IPS DF 6.9 (cell line): ENCODE measurements around the gene USP32.

ENCODE experiments used
- DNase-seq: peaks from one replicate; pipeline ENCODE4 v3.0.0-alpha.2; 2013; ENCODE audit warnings: low read depth, low spot score
- H3K27ac ChIP-seq: one replicate; pipeline ENCODE4 v1.5.1; 2013; ENCODE audit warnings: low read length, control low read depth
- H3K27me3 ChIP-seq: 2 replicates; pipeline ENCODE4 v1.6.1; 2013; ENCODE audit warnings: mild to moderate bottlenecking, low read length; ENCODE audit not compliant: control insufficient read depth, insufficient read depth
- H3K36me3 ChIP-seq: 2 replicates; pipeline ENCODE4 v1.6.1; 2013; ENCODE audit warnings: low read length; ENCODE audit not compliant: control insufficient read depth, insufficient read depth
- H3K4me1 ChIP-seq: 2 replicates; pipeline ENCODE4 v1.6.1; 2013; ENCODE audit warnings: low read length; ENCODE audit not compliant: control insufficient read depth, insufficient read depth
- H3K4me3 ChIP-seq: 2 replicates; pipeline ENCODE4 v1.5.1; 2013; ENCODE audit warnings: mild to moderate bottlenecking, low read length
- H3K9me3 ChIP-seq: 2 replicates; pipeline ENCODE4 v1.6.1; 2013; ENCODE audit warnings: low read length, inconsistent platforms; ENCODE audit not compliant: control insufficient read depth, insufficient read depth
- WGBS: extraction: QIAGEN DNeasy Blood & Tissue Kit; methylation state at CpG from one replicate; pipeline ENCODE4 v1.1.7; 2013; ENCODE audit warnings: mixed read lengths, missing lambda C conversion rate; ENCODE audit not compliant: insufficient read length, insufficient coverage; 5-methylcytosine and 5-hydroxymethylcytosine counted together

The USP32 gene

DNA sequence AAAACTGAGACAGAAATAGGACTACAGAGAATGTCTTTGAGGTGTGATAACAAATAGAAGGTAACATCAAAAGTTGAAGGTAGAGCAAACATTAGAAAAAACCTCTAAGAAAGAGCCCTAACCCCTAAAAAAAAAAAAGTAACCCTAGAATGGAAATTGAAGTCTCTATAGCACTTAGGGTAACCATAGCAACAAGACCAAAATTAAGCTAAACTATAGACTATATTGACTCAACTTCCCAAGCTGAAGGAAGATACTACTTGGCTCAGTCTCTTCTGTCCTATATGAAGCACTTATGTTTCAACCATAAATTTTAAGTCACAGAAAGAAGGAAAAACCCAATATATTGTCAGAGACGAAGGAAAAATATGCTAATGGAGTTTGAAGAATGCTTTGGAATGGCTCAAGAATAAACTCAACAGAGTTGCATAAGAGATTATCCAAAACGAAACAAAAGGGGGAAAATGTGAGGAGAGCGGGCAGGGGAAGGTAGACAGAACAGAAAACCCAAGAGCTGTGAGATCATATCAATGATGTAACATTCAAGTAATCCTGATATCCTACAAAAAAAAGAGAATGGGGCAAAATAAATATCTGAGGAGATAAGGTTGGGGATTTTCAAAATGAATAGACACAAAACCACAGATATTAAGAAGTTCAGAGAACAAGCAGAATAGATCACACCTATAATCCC lies 88.4 kb downstream of the USP32 start:
- H3K4me3 ChIP-seq: no peak overlapping the region
- H3K27ac ChIP-seq: no peak overlapping the region
- no peaks in the 10 kb centered on the region for H3K36me3 ChIP-seq
- no peaks in the 10 kb centered on the region for H3K9me3 ChIP-seq
- DNase-seq: no peak
- no peaks in the 10 kb centered on the region for H3K27me3 ChIP-seq
- no peaks in the 10 kb centered on the region for H3K4me1 ChIP-seq
- no CpG with 5 or more reads among the region's 3 CpGs for WGBS

DNA sequence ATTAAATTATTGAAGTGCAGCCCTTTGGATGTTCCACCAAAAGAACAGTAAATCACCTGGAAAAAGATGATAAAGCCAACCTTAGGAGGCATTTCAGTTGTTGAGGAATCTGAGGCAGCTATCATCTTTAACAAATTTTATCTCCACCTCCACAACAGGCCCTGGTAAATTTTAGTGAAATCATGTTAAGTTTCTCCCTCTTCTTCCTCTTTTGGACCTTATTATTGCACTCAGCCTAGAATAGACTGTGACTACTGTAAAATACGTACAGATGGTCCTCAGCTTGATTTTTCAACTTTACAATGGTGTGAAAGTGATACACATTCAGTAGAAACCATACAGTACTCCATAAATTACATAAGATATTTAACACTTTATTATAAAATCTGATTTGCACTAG lies 90.3 kb downstream of the USP32 start:
- H3K36me3 ChIP-seq: no peaks in the 10 kb centered on the region
- no peak for DNase-seq
- H3K27me3 ChIP-seq: no peaks in the 10 kb centered on the region
- no peaks in the 10 kb centered on the region for H3K4me1 ChIP-seq
- H3K9me3 ChIP-seq: no peaks in the 10 kb centered on the region
- no peak overlapping the region for H3K4me3 ChIP-seq
- no peak overlapping the region for H3K27ac ChIP-seq
- WGBS: no CpG with 5 or more reads among the region's 1 CpG

DNA sequence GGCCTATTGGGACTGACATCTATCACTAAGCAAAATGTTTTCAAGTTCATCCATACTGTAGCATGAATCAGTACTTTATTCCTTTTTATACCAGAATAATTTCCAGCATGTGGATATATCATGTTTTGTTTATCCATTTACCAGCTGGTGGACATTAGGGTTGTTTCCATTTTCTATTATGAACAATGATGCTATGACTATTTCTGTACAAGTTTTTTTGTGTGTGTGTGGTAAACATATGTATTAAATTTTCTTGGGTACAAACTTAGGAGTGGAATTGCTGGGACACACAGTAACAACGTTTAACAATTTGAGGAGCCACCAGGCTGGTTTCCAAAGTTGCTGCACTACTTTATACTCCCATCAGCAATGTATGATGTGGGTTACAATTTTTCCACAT lies 91.0 kb downstream of the USP32 start:
- no peak overlapping the region for H3K4me3 ChIP-seq
- no peak for DNase-seq
- H3K9me3 ChIP-seq: no peaks in the 10 kb centered on the region
- H3K27me3 ChIP-seq: no peaks in the 10 kb centered on the region
- H3K27ac ChIP-seq: no peak overlapping the region
- H3K36me3 ChIP-seq: no peaks in the 10 kb centered on the region
- WGBS: no CpG with 5 or more reads among the region's 1 CpG
- H3K4me1 ChIP-seq: no peaks in the 10 kb centered on the region

DNA sequence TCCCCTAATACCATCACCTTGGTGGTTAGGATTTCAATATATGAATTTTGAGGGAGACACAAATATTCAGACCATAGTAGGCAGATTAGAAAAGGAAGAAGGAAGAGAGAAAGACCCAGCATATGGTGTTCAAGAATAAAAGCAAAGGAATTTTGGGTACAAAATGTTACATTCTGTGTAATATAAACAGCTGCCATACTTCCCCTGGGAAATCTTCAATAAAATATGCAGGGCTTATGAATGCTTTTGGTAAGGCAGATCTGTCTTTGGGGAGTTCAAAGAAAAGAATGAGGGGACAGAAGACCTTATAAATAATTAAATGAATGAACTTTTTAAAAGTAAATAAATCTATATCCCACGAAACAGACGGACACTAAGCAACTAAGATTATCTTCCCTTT lies 91.9 kb downstream of the USP32 start:
- Histone ChIP-seq H3K36me3 (no peaks in the 10 kb centered on the region), H3K27ac (no peak overlapping the region), H3K4me3 (no peak overlapping the region), H3K9me3 (no peaks in the 10 kb centered on the region), H3K27me3 (no peaks in the 10 kb centered on the region), H3K4me1 (no peaks in the 10 kb centered on the region)
- WGBS: no CpG with 5 or more reads among the region's 2 CpGs
- no peak for DNase-seq

DNA sequence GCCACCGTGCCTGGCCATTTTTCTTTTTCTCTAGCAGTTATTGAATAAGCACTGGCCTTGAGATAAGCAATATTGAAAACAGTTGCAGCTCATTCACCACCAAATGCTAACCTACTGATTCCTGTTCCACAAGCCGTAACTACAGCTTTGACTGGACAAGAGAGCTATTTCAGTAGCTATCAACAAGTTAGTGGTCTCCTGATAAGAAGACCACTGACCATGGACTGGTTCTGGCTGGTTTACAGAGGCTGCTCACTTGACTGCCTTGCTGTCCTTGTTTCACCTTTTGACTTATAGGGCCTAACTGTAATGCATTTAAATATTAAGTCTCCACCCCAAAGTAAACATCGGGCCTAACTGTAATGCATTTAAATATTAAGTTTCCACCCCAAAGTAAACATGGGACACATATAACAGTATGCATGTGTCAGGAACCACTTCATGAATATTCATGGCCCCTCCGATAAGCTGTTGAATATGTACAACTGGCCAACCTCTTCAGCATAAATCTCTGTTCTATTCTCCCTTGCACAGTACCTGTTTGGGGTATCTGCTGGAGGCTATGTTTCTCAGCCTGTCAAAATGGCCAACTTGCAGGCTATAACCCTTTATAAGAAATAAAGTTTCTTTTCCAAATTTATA lies 94.1 kb downstream of the USP32 start:
- no peaks in the 10 kb centered on the region for H3K27me3 ChIP-seq
- H3K4me1 ChIP-seq: no peaks in the 10 kb centered on the region
- no peaks in the 10 kb centered on the region for H3K9me3 ChIP-seq
- DNase-seq: no peak
- no peak overlapping the region for H3K27ac ChIP-seq
- no peak overlapping the region for H3K4me3 ChIP-seq
- no CpG with 5 or more reads among the region's 4 CpGs for WGBS
- no peaks in the 10 kb centered on the region for H3K36me3 ChIP-seq

DNA sequence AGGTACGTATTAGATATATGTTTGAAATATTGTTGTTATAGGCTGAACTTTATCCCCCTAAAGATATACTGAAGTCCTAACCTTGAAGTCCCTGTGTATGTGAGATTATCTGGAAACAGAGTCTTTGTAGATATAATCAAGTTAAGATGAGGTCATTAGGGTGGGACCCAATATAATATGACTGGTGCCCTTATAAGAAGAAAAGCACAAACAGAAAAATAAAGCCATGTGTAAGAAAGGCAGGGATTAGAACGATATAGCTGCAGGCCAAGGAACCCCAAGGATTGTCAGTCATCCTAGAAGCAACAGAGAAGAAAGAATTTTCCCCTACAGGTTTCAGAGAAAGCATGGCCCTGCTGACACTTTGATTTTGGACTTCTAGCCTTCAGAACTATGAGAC lies 95.8 kb downstream of the USP32 start:
- WGBS: 100% methylated on average over 1 of the region's 2 CpGs
- Histone ChIP-seq H3K4me1 (no peaks in the 10 kb centered on the region), H3K27me3 (no peaks in the 10 kb centered on the region), H3K9me3 (no peaks in the 10 kb centered on the region), H3K27ac (no peak overlapping the region), H3K36me3 (no peaks in the 10 kb centered on the region), H3K4me3 (no peak overlapping the region)
- no peak for DNase-seq

DNA sequence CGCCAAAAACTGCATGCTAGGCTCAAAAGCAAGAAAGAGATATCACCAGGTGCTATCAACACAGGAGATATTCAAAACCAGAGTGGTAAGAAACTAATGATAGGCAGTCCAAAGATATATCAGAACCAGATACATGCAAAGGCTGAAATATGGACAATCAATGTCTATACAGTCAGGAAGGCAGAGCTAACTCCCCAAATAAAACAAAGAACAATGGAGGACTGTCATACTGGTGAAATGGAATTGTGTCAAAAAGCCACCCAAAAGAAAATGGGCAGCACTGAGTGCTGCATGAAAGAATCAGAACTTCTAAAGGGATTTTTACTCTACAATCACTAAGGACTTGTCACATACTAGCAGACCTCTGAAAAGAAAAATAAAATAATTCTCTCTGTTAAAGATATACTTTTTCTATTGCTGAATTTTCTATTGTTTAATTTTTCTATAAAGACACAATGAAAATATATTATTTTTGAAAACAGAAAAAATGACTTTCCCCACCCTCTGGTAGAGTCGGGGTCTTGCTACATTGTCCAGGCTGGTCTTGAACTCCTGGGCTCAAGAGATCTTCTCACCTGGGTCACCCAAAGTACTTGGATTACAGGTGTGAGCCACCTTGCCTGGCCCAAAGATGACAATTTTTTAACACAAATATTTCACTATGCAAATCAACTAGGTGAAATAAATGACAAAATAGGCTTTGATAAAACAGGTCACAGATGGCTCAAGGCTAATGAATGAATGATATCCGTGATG lies 98.2 kb downstream of the USP32 start:
- Histone ChIP-seq H3K4me1 (no peaks in the 10 kb centered on the region), H3K27ac (no peak overlapping the region), H3K36me3 (no peaks in the 10 kb centered on the region), H3K4me3 (no peak overlapping the region), H3K9me3 (no peaks in the 10 kb centered on the region), H3K27me3 (no peaks in the 10 kb centered on the region)
- no peak for DNase-seq
- no CpG with 5 or more reads among the region's 3 CpGs for WGBS

DNA sequence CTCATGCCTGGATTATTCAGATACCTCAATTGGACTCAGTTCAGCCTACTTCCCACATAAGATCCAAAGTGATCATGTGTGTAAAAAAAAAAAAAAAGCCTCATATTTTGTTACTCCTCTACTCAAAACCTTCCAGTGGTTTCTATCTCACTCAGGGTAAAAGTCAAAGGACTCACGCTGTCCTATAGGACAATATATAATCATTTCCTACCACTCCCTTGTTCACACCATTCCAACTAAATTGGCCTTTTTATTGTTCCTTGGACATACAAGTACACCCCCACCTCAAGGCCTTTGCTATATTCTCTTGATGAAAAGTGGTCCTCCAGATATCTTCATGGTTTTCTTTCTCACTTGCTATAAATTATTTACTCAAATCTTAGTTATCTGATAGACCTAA lies 99.2 kb downstream of the USP32 start:
- H3K27ac ChIP-seq: no peak overlapping the region
- H3K27me3 ChIP-seq: no peaks in the 10 kb centered on the region
- no peaks in the 10 kb centered on the region for H3K36me3 ChIP-seq
- WGBS: no CpG with 5 or more reads among the region's 1 CpG
- H3K4me3 ChIP-seq: no peak overlapping the region
- no peak for DNase-seq
- no peaks in the 10 kb centered on the region for H3K4me1 ChIP-seq
- H3K9me3 ChIP-seq: no peaks in the 10 kb centered on the region

DNA sequence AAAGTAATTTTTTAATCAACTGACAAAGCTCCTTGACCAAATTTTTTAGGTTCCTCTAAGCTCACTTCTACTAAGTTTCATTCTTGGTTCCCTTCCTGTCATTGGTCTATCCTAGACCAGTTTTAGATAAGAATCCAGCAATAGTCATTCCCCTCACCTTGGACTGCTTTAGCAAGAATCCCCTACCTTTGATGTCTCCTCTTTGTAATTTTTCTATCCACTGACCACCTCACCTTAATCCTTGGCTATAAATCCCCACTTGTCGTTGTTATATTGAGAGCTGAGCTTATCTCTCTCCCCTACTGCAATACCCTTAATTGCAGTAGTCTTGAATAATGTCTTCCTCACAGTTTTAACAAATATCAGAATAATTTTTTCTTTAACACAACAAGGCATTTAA lies 107.2 kb downstream of the USP32 start:
- H3K27ac ChIP-seq: no peak overlapping the region
- no peaks in the 10 kb centered on the region for H3K4me1 ChIP-seq
- no peak for DNase-seq
- no peak overlapping the region for H3K4me3 ChIP-seq
- no peaks in the 10 kb centered on the region for H3K9me3 ChIP-seq
- peaks cover 2% of the 10 kb centered on the region; the same call in 1 of the 2 replicates for H3K36me3 ChIP-seq
- H3K27me3 ChIP-seq: no peaks in the 10 kb centered on the region
- no CpG with 5 or more reads among the region's 1 CpG for whole genome bisulfite sequencing

DNA sequence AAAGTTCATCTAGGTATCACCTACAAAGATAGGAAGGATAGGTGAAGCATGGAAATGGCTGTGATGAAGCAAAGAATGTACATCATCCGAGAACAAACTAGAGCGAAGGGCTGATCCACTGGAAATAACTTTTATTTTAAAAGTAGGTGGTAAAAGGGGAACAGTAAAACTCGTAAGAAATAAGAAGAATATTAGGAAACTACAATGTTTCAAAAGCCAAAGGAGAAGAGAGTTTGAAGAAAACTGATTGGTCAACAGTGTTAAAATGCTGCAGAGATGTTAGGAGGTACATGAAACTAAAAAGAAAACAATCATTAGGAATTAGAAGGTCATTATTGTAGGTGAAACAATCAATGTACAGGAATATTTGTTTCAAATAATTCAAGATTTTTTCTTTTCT lies 108.1 kb downstream of the USP32 start:
- no peaks in the 10 kb centered on the region for H3K9me3 ChIP-seq
- H3K4me3 ChIP-seq: no peak overlapping the region
- 100% methylated on average over 1 of the region's 3 CpGs for WGBS
- peaks cover 2% of the 10 kb centered on the region; the same call in 1 of the 2 replicates for H3K36me3 ChIP-seq
- no peak overlapping the region for H3K27ac ChIP-seq
- DNase-seq: no peak
- H3K27me3 ChIP-seq: no peaks in the 10 kb centered on the region
- H3K4me1 ChIP-seq: no peaks in the 10 kb centered on the region
